Natural killer cell (primary cell): Measurements from ENCODE around the gene SMARCD2. TPM values are rescaled to one million over a fixed set of nuclear protein-coding genes. Genes with fewer than 3 reads are reported as not detected.

ENCODE experiments used
- ATAC-seq, 3 donors: fragments of 150-1000 bp in 2 of 3; fragments of 200-7000 bp in 1 of 3; cut with Tn5 transposase; 1 replicate in 1 of 3; 2 replicates in 2 of 3; pipeline ENCODE4 v1.10.0; 2021; ENCODE audit warnings: mild to moderate bottlenecking in 2 of 3, moderate library complexity in 2 of 3
- DNase-seq, 2 donors: peaks; one replicate each; pipeline versions ENCODE4 v3.0.0 to v3.0.0-alpha.2; 2013 to 2021; ENCODE audit warnings: mixed read lengths in 1 of 2
- H3K27ac ChIP-seq: one replicate; pipeline ENCODE4 v1.5.1; 2013; ENCODE audit warnings: mild to moderate bottlenecking, low read length
- H3K27me3 ChIP-seq: one replicate; pipeline ENCODE4 v1.6.1; 2013; ENCODE audit warnings: low read length; ENCODE audit not compliant: control insufficient read depth, insufficient read depth
- H3K36me3 ChIP-seq: one replicate; pipeline ENCODE4 v1.6.1; 2013; ENCODE audit warnings: low read length; ENCODE audit not compliant: control insufficient read depth, insufficient read depth
- H3K4me1 ChIP-seq: one replicate; pipeline ENCODE4 v1.6.1; 2013; ENCODE audit warnings: low read length; ENCODE audit not compliant: control insufficient read depth, insufficient read depth
- H3K4me3 ChIP-seq: one replicate; pipeline ENCODE4 v1.5.1; 2013; ENCODE audit warnings: low read length
- H3K9me3 ChIP-seq: one replicate; pipeline ENCODE4 v1.6.1; 2013; ENCODE audit warnings: low read length; ENCODE audit not compliant: control insufficient read depth, insufficient read depth
- H3K27ac Mint-ChIP-seq, 2 donors: one replicate each; pipeline ENCODE4 v1.8.0; 2022; ENCODE audit warnings: mild to moderate bottlenecking in 2 of 2, mixed read lengths in 2 of 2, moderate library complexity in 1 of 2
- H3K27me3 Mint-ChIP-seq, 2 donors: one replicate each; pipeline ENCODE4 v1.8.0; 2022; ENCODE audit warnings: low read depth in 2 of 2, mixed read lengths in 2 of 2
- H3K36me3 Mint-ChIP-seq: one replicate; pipeline ENCODE4 v1.8.0; 2022; ENCODE audit warnings: mixed read lengths
- H3K4me1 Mint-ChIP-seq, 2 donors: one replicate each; pipeline ENCODE4 v1.8.0; 2022; ENCODE audit warnings: mixed read lengths in 2 of 2
- H3K4me3 Mint-ChIP-seq: one replicate; pipeline ENCODE4 v1.8.0; 2022; ENCODE audit warnings: mild to moderate bottlenecking, moderate library complexity, mixed read lengths
- H3K9me3 Mint-ChIP-seq, 2 donors: one replicate each; pipeline ENCODE4 v1.8.0; 2022; ENCODE audit warnings: mixed read lengths in 2 of 2
- CTCF ChIP-seq: fragments of 200-600 bp; IDR thresholded peaks from one replicate; pipeline ENCODE4 v1.8.0; 2022; ENCODE audit warnings: antibody characterized with exemption
- WGBS: methylation state at CpG from one replicate; pipeline ENCODE4 v1.1.7; 2013; ENCODE audit warnings: missing lambda C conversion rate; ENCODE audit not compliant: insufficient coverage; 5-methylcytosine and 5-hydroxymethylcytosine counted together
- intact Hi-C: fragments of 100-400 bp; cut with micrococcal nuclease; formaldehyde crosslinking; loops from one replicate; pipeline ENCODE4 v1.14.2; 2022
- total RNA-seq, 4 donors: library from RNA; stranded (reverse); fragments of 120-200 nt in 1 of 4; gene quantifications; one replicate each; pipeline versions ENCODE4 v1.2.3 to v1.2.4, GENCODE V29; 2013 to 2022

The SMARCD2 gene
- total RNA-seq, 3 donors from 2014 or later (not counting 1 experiment from before 2014, with no cell fraction given) = 131 to 162 (median 139) TPM

GRCh38 chr17:63816669-63817068 is 25.8 kb downstream of the SMARCD2 start:
- Mint-ChIP-seq H3K36me3 (peaks cover 32% of the 10 kb centered on the region), H3K27ac (no peak overlapping the region), H3K27me3 (no peaks in the 10 kb centered on the region), H3K9me3 (no peaks in the 10 kb centered on the region), H3K4me1 (peaks cover 3 to 9% of the 10 kb centered on the region in 2 donors), H3K4me3 (no peak overlapping the region)
- DNase-seq = no peak
- H3K27ac ChIP-seq = no peak overlapping the region
- H3K9me3 ChIP-seq = no peaks in the 10 kb centered on the region
- peaks cover 5% of the 10 kb centered on the region for H3K4me1 ChIP-seq
- intact Hi-C loops = no loop called here
- H3K27me3 ChIP-seq = no peaks in the 10 kb centered on the region
- no peak for ATAC-seq
- TF ChIP-seq CTCF = no peak
- 94% methylated on average over 4 of the region's 4 CpGs for WGBS
- no peak overlapping the region for H3K4me3 ChIP-seq
- H3K36me3 ChIP-seq = peaks cover 93% of the 10 kb centered on the region

- H3K4me1 Mint-ChIP-seq = peaks cover 0 to 8% of the 10 kb centered on the region in 2 donors
- peaks cover 32% of the 10 kb centered on the region for H3K36me3 Mint-ChIP-seq
- Histone ChIP-seq H3K27ac (no peak overlapping the region), H3K4me3 (no peak overlapping the region), H3K9me3 (no peaks in the 10 kb centered on the region), H3K4me1 (peaks cover 5% of the 10 kb centered on the region), H3K27me3 (no peaks in the 10 kb centered on the region), H3K36me3 (peaks cover 93% of the 10 kb centered on the region)
- TF ChIP-seq CTCF = no peak
- WGBS = 95% methylated on average over 2 of the region's 2 CpGs
- H3K27ac Mint-ChIP-seq = no peak overlapping the region
- ATAC-seq (no peak), DNase-seq (no peak)
- no peak overlapping the region for H3K4me3 Mint-ChIP-seq
- intact Hi-C loops = no loop called here
- H3K27me3 Mint-ChIP-seq = no peaks in the 10 kb centered on the region
- no peaks in the 10 kb centered on the region for H3K9me3 Mint-ChIP-seq
Observed at GRCh38 chr17:63816123-63816522, 26.4 kb downstream of the SMARCD2 start.

GRCh38 chr17:63809970-63810369 is 32.5 kb downstream of the SMARCD2 start:
- Histone ChIP-seq H3K9me3 (no peaks in the 10 kb centered on the region), H3K27ac (no peak overlapping the region), H3K4me3 (no peak overlapping the region), H3K4me1 (no peaks in the 10 kb centered on the region), H3K36me3 (peaks cover 93% of the 10 kb centered on the region), H3K27me3 (no peaks in the 10 kb centered on the region)
- Mint-ChIP-seq H3K27ac (no peak overlapping the region), H3K9me3 (no peaks in the 10 kb centered on the region), H3K36me3 (peaks cover 37% of the 10 kb centered on the region), H3K4me1 (no peaks in the 10 kb centered on the region), H3K27me3 (no peaks in the 10 kb centered on the region), H3K4me3 (no peak overlapping the region)
- intact Hi-C loops = no loop called here
- ATAC-seq = no peak
- TF ChIP-seq CTCF = no peak
- 75% methylated on average over 7 of the region's 9 CpGs for WGBS
- DNase-seq = no peak

GRCh38 chr17:63805591-63805990 is 36.9 kb downstream of the SMARCD2 start:
- no peaks in the 10 kb centered on the region for H3K9me3 ChIP-seq
- Mint-ChIP-seq H3K4me3 (no peak overlapping the region), H3K4me1 (no peaks in the 10 kb centered on the region), H3K9me3 (no peaks in the 10 kb centered on the region), H3K27me3 (no peaks in the 10 kb centered on the region), H3K36me3 (peaks cover 24% of the 10 kb centered on the region), H3K27ac (no peak overlapping the region)
- ATAC-seq (no peak), DNase-seq (no peak)
- intact Hi-C loops = no loop called here
- H3K27me3 ChIP-seq = no peaks in the 10 kb centered on the region
- TF ChIP-seq CTCF = no peak
- peaks cover 84% of the 10 kb centered on the region for H3K36me3 ChIP-seq
- WGBS = no CpG with 5 or more reads among the region's 2 CpGs
- H3K4me3 ChIP-seq = no peak overlapping the region
- H3K4me1 ChIP-seq = no peaks in the 10 kb centered on the region
- no peak overlapping the region for H3K27ac ChIP-seq
